Hematopoietic multipotent progenitor cell treated with erythropoietin and hydrocortisone succinate and interleukin-3 and kit ligand, for 15 days (in vitro differentiated cells): Measurements from ENCODE around the gene WDR81.
A peak's percentile ranks its signal among the peaks of the same experiment; 100 is the strongest.
"Not testable (repeated sequence)": the region's sequence is repeated elsewhere in the genome, so short reads cannot be mapped to it uniquely, and the experiment has no call there.

Source experiments
- DNase-seq: peaks from one replicate; pipeline ENCODE4 v3.0.0-alpha.2; 2015; ENCODE audit warnings: low spot score

WDR81 gene

DNA sequence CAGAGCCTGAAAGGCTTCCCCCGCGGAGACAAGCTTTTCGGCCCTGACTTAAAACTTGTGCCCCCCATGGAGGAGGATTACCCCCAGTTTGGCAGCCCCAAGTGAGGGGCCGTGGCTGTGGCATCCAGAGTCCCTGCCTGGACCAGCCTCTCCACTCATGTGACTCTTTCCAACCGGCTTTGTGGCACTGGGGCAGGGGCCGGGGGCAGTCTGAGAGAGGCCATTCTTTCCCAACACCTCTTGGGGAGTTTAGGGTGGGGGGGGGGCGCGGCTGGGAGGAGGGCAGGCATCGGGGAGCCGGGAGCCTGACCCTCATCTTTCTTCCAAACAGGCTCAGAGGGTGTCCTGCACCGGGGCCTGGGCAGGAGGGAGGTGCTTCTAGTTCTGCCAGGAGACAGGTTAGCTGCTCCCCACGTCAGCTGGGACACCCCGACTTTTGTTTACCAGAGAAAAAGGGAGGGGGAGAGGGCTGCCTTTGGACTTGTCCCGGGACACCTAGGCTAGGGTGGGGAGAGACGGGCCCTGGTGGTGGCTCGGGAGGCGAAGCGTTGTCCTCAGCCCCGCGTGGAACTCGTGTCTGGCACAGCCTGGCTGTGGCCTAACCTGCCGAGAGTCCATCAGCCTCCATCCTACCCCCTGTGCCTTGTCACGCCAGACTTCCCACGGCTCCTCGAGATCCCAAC is 30.1 kb downstream of the WDR81 start:
- no peak for DNase-seq

DNA sequence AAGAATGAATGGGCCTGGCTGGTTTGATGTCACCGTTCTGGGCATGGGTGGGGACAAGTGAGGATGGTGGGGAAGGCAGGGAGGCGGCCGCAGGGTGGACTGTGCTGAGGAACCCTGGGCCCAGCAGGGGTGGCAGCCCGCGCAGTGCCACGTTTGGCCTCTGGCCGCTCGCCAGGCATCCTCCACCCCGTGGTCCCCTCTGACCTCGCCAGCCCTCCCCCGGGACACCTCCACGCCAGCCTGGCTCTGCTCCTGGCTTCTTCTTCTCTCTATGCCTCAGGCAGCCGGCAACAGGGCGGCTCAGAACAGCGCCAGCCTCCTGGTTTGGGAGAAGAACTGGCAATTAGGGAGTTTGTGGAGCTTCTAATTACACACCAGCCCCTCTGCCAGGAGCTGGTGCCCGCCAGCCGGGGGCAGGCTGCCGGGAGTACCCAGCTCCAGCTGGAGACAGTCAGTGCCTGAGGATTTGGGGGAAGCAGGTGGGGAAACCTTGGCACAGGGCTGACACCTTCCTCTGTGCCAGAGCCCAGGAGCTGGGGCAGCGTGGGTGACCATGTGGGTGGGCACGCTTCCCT is 30.8 kb downstream of the WDR81 start:
- no peak for DNase-seq

DNA sequence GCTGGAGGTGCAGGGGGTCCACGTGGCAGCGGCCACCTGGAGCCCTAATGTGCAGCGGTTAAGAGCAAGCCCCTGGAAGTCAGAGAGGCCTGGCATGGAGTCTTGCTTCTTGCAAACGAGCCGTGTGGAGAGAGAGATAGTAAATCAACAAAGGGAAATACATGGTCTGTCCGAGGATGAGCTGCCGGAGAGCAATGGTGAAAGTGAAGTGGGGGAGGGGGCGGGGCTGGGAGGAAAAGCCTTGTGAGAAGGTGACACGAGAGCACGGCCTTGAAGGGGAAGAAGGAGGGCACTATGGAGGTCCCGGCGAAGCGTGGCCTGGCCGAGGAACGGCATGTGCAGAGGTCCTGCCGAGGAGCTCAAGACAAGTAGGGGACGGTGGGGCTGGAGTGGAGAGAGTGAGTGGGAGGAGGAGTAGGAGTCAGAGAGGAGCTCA is 31.3 kb downstream of the WDR81 start:
- DNase-seq, result no peak

DNA sequence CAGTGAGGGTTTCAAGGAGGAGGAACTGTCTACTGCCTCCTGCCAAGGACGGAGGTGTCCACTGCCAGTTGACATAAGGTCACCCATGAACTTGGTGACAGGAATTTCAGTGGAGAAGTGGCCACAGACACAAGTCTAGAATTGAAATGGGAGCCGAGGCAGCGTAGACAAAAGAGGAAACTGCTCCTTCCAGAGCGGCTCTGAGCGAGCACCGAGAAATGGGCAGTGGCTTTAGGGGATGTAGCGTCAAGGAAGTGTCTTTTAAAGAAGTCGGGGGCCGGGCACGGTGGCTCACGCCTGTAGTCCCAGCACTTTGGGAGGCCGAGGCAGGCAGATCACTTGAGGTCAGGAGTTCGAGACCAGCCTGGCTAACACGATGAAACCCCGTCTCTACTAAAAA is 34.3 kb downstream of the WDR81 start:
- no peak for DNase-seq

DNA sequence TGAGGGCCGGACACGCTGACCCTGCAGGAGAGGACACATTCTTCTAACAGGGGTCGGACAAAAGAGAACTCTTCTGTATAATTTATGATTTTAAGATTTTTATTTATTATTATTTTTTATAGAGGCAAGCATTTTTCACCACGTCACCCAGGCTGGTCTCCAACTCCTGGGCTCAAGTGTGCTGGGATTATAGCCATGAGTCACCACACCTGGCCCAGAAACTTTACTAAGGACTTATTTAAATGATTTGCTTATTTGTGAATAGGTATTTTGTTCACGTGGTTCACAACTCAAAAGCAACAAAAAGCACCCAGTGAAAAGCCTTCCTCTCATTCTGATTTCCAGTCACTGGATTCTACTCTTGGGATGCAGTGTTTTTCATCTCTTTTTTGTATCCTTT is 35.0 kb downstream of the WDR81 start:
- DNase-seq, result no peak

DNA sequence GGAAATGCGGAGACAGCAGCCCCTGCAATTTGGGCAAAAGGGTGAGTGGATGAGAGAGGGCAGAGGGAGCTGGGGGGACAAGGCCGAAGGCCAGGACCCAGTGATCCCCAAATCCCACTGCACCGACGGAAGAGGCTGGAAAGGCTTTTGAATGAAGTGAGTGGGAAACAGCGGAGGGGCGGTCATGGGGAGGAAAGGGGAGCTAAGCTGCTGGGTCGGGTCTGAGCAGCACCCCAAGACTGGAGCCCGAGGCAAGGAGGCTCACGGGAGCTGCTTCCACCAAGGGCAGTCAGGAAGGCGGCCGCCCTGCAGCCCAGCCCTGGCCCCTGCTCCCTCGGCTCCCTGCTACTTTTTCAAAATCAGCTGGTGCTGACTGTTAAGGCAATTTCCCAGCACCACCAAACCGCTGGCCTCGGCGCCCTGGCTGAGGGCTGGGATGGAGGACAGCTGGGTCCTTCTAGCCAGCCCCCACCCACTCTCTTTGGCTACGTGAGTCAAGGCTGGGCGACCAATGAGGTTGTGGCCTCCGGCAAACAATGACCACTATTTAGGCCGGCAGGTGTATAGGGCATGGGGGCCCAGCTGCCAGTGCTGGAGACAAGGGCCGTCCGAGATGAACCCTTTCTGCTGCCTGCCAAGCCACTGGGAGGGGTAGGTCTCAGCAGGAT is 37.9 kb downstream of the WDR81 start:
- DNase-seq, result no peak

DNA sequence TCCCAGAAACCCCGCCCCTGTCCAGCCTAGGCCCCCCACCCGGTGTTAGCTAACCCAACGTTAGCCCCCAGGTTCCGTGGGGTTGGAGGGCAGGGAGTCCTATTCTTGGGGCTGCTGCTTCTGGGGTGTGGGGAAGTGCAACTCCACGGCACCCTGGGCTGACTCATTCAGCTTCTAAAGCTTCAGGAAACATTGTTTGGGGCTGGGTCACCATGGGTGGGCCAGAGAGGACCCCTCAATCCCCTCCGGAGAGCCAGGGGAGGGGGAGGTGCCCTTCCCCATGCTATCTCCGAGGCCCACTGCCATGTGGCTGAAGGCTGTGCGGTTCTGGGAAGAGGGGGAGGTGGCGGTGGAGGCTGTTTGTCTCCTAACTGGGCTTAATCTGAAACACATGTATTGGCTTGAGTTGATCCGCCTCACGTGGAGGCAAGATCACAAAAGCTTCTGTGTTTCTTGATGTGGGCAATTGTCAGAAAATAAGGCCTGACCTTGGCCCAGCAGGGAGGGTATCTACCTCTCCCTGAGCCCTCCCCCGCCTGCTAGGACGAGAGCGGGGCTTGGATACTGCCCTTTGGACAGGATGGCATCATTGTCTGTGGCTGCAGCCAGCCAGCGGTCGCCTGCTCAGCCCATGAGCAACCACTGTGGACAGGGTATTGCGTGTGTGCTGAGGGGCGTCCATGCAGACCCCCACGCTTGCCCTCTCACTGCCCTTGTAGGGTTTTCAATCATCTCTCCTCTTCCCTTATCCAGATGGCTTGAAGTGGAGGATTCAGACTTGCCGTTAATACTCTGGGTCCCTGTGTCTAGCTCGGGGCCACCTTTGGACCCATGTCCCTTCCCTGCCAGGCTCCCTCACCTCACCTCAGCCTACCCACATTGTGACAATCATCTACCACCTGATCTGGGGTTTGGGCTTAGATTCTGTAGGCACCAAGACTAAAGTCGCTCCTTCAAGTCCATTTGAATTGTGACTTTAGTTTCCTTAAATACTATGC is 38.7 kb downstream of the WDR81 start:
- DNase-seq, result peak; percentile 48

DNA sequence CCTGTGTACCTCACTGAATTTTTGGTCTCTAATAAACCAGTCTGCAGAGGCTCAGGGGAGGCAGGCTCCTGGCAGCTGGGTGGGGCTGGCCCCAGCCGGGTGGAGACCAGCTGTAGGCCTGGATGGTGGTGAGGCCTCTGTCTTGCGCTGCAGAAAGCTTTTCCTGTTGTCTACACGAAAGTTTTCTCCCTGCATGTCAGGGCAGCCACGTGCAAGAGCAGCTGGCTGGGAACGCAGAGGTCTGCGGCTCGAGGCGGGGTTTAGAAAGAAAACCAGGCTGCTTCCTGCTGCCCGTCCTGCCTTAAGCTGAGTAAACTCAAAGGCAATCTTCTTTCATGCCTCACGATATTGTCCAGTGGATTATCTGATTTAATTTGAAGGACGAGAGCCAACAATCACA is 39.8 kb downstream of the WDR81 start:
- peak; percentile 63 for DNase-seq

DNA sequence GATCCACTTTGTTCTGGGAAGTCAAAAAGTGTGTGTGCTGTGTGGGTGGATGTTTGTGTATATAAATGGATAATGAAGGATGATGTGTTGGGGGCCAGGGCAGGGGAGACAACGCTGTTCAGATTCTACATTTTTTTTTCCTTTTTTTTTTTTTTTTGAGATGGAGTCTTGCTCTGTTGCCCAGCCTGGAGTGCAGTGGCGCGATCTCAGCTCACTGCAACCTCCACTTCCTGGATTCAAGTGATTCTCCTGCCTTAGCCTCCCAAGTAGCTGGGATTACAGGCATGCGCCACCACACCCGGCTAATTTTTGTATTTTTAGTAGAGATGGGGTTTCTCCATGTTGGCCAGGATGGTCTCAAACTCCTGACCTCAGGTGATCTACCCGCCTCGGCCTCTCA is 40.2 kb downstream of the WDR81 start:
- not testable (repeated sequence) for DNase-seq

DNA sequence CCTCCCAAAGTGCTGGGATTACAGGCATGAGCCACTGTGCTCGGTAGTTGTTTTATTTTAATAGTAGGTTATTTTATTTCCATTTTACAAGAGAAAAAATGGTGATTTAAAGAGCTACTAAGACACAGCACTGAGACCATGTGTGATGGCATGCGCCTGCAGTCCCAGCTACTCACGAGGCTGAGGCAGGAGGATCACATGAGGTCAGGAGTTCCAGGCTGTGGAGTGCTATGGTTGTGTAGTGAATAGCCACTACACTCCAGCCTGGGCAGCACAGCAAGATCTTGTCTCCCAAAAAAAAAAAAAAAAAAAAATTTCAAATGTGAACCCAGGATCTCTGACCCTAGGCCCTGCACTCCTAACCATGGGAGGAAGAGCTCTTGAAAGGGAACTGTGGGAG is 41.1 kb downstream of the WDR81 start:
- no peak for DNase-seq

DNA sequence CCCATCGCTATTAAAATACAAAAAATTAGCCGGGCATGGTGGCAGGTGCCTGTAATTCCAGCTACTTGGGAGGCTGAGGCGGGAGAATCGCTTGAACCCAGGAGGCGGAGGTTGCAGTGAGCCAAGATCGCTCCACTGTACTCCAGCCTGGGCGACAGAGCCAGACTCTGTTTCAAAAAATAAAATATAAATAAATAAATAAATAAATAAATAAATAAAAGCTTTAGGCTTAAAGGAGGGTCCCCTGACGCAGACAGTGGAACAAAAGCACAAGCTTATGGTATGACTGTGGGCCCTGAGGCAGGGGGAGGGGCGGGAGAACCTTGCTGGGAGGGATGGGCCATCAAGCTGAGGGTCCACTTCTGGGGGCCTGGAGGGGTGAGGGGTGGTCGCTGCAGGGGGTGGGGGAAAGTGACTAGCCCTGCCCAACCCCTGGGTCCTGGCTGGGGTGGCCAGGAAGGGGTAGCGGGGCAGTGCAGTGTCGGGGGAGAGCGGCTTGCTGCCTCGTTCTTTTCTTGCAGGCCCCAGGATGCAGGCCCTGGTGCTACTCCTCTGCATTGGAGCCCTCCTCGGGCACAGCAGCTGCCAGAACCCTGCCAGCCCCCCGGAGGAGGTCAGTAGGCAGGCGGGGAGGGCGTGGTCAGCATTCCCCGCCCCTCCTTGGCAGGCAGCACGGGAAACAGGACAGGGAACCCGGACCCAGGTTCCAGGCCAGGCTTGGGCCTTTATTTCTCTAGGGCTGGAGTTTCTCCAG is 42.1 kb downstream of the WDR81 start:
- DNase-seq, result no peak

DNA sequence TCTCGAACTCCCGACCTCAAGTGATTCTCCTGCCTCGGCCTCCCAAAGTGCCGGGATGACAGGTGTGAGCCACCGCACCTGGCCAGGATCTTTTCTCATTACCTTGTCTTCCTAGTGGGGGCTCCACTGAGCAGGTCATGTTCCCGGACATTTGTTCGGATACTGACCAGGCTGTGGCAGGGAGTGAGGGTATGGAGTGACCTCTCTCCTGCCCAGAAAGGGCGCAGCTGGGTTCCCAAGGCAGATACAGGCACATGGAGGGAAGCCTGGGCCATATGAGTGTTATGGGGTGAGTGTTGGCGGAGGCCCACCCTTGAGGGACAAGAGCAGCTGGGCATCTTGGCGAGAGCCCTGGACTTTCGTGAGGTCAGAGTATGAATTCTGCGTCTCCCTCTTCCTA is 42.9 kb downstream of the WDR81 start:
- no peak for DNase-seq

DNA sequence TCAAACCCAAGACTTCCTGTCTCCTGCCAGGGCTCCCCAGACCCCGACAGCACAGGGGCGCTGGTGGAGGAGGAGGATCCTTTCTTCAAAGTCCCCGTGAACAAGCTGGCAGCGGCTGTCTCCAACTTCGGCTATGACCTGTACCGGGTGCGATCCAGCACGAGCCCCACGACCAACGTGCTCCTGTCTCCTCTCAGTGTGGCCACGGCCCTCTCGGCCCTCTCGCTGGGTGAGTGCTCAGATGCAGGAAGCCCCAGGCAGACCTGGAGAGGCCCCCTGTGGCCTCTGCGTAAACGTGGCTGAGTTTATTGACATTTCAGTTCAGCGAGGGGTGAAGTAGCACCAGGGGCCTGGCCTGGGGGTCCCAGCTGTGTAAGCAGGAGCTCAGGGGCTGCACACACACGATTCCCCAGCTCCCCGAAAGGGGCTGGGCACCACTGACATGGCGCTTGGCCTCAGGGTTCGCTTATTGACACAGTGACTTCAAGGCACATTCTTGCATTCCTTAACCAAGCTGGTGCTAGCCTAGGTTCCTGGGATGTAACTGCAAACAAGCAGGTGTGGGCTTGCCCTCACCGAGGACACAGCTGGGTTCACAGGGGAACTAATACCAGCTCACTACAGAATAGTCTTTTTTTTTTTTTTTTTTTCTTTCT is 45.4 kb downstream of the WDR81 start:
- DNase-seq, result no peak

DNA sequence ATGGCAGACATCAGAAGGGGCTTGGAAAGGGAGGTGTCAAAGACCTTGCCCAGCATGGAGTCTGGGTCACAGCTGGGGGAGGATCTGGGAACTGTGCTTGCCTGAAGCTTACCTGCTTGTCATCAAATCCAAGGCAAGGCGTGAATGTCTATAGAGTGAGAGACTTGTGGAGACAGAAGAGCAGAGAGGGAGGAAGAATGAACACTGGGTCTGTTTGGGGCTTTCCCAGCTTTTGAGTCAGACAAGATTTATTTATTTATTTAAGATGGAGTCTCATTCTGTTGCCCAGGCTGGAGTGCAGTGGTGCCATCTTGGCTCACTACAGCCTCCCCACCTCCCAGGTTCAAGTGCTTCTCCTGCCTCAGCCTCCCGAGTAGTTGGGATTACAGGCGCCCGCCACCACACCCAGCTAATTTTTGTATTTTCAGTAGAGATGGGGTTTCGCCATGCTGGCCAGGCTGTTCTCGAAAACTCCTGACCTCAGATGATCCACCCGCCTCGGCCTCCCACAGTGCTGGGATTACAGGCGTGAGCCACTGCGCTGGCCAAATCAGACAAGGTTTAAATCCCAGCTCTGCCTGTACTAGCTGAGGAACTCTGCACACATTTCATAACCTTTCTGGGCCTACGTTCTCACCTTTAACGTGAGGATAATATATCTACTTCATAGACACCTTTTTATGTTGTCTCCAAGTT is 48.6 kb downstream of the WDR81 start:
- DNase-seq, result not testable (repeated sequence)

DNA sequence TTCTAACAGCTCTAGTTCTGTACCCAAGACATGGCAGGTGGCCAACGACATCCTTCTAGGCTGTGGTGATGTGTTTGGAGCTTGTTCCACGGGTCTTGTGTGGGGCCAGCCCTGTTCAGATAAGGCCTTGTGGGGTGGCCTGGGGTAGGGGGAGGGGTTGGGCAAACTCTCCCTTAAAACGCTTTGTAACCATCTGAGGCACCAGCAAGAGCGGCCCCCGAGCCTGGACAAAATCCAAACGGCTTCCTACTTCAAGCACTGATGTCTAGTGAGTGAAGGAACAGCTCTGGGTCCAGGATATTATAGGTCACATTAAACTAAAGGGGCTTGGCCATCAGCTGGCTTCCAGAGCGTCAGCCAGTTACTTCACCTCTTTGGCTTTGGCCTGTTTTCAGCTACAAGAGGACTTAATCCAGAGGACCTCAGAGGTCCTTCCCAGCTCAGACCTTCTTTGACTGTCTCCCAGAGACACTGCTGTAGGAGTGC is 49.2 kb downstream of the WDR81 start:
- no peak for DNase-seq

DNA sequence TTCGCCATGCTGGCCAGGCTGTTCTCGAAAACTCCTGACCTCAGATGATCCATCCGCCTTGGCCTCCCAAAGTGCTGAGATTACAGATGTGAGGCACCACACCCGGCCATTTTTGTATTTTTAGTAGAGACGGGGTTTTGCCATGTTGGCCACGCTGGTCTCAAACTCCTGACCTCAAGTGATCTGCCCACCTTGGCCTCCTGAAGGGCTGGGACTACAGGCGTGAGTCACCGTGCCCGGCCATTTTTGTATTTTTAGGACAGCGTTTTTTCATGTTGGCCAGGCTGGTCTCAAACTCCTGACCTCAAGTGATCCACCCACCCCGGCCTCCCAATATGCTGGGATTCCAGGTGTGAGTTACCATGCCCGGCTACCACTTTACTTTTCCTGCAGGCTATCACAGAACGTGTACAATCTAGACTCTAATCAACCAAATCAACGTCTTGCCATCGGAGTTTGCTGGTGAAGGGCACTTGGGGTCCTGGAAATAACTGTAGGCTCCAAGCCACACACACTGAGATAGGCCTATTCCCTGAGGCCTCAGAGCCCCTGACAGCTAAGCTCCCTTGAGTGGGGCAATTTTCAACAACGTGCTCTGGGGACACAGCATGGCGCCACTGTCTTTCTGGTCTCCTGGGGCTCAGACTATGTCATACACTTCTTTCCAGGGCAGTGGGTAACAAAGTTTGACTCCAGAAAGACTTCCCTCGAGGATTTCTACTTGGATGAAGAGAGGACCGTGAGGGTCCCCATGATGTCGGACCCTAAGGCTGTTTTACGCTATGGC is 50.1 kb downstream of the WDR81 start:
- DNase-seq, result no peak

DNA sequence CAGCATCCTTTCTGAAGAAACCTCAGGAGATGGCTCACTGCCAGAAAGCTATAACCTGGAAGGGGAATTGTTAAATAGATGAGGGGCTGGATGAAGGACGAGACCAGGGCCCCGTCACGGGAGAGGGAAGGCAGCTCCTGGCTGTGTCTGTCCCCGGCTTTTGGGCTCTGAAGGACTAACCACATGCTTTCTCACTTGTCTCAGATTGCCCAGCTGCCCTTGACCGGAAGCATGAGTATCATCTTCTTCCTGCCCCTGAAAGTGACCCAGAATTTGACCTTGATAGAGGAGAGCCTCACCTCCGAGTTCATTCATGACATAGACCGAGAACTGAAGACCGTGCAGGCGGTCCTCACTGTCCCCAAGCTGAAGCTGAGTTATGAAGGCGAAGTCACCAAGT is 51.8 kb downstream of the WDR81 start:
- no peak for DNase-seq

DNA sequence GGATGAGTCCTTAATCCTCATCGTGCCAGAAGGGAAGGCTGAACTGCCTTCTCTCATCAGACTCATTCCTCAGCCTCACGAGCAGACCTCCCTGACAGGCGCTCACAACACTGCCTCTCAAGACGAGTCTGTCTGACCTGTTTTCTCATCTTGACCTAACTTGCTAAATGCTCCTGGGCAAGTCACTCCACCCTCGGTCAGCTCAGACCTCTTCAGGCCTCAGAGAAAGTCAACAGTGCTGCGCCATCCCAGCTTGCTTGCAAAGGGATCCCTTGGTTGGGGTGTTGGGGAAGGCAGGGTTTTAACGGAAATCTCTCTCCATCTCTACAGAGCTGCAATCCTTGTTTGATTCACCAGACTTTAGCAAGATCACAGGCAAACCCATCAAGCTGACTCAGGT is 52.4 kb downstream of the WDR81 start:
- no peak for DNase-seq

DNA sequence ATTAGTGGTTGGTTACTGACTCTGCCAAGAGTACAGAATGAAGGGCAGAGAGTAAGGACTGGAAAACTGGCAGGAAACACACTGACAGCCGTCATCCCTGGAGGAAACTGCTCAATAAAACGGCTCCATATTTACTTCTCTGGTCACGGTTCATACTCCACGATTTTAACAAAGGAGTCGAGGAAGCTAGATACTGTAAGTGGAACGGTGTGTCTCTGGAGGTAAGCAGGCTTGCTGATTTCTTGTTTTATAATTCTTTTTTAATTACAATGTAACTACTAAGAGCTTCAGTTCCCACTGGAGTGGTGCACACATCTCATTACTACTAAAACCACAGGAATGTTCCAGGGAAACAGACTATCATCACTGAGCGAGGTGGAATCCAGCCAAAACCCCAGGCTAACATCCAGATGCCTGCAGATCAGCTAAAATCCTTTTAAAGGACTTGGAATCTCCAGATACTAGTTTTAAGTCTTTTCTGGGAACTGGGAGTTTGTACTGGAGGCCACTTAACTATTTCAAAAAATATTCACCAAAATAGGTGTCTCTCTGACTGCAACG is 55.1 kb downstream of the WDR81 start:
- no peak for DNase-seq
